Cerebellar nuclear complex (tissue), 1 donor: Measurements from ENCODE around the gene ROBO2.

Source experiments
- DNase-seq, 2 experiments: peaks; one replicate each; lab custom pipeline; 2025; lab: John Stamatoyannopoulos, UW

Gene ROBO2

GRCh38 chr3:77122652-77123051, 82.8 kb downstream of the ROBO2 start:
- no peak for DNase-seq

DNA sequence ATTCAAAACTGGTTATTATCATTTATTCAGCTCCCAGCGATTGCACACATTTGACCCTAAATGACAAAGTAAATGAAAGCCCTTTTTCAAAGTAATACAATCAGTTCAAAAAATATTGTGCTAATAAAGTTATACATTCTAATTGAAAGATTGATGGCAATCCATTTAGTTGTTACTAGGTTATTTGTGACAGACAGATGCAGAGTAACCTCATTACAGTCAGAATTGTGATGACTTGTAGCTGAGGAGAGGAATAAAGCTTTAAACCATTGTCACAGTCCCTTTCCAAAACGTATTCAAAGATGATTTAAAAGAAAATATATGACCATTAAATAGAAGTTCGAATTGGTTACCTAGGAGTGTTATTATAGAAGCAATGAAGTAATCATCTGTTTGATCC, 86.1 kb downstream of the ROBO2 start:
- no peak for DNase-seq

GRCh38 chr3:77134769-77135168, 94.9 kb downstream of the ROBO2 start:
- no peak for DNase-seq

DNA sequence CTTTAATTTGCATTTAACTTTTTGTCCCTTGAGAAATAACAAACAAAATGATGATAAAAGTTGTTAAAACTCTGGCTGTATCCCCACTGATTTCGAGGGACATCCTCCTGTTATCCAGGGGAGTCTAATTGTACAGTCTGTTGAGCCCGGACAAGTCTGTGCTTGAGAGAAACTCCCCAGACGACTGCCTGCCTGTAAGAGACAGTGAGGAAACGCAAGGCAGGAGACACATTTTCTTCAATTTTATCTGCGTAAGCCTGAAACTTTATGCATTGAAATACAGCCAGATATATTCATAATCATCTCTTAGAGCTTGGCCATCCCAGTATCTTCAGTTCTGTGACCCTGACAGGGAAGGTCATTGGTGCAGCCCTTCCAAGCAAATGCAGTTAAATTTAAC, 97.7 kb downstream of the ROBO2 start:
- no peak for DNase-seq

- DNase-seq, result no peak
These were observed 99.7 kb downstream of the ROBO2 start for GRCh38 chr3:77139624-77140023.

- DNase-seq, result no peak
These were observed 101.5 kb downstream of the ROBO2 start for GRCh38 chr3:77141423-77141822.

DNA sequence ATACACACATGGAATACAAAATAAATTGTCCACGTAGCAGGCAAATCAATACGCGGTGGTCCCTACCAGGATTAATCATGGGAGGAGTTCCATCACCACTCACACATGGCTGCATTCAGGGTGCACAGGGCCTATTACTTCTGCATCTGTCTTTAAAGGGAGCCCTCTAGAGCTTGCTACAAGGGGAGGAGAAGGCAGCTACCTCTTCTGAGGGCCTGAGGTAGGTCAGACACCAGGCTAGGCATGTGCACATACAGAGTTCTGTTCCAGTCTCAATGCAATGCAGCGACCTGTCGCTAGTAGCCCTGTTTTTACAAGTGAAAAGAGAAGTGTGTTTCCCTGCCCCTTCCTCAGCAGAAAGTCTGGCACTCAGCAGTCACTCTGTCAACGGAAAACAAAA, 102.7 kb downstream of the ROBO2 start:
- DNase-seq, result no peak

DNA sequence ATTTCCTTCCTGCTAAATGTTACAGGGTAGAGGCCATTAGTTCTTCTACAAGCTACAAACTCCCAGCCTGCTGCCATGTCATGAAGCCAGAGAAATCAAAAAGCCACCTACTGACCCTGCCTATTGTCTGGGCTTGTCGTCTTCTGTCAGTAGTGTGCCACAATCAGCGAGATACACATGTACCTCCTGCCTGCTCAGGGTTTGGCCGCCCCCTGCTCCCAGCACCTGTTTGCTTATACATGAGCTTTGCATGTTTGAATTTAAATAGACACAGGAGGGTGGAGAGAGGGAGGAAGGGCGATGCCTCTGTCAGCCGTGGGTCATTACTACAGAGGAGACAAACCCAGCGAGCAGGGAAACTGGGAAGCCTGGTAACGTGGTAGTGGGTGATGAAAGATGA, 106.1 kb downstream of the ROBO2 start:
- no peak for DNase-seq

GRCh38 chr3:77147836-77148578, 108.1 kb downstream of the ROBO2 start:
- no peak for DNase-seq

- DNase-seq, result no peak
These were observed 109.5 kb downstream of the ROBO2 start for GRCh38 chr3:77149382-77149781.

GRCh38 chr3:77150028-77150427, 110.1 kb downstream of the ROBO2 start:
- no peak for DNase-seq

DNA sequence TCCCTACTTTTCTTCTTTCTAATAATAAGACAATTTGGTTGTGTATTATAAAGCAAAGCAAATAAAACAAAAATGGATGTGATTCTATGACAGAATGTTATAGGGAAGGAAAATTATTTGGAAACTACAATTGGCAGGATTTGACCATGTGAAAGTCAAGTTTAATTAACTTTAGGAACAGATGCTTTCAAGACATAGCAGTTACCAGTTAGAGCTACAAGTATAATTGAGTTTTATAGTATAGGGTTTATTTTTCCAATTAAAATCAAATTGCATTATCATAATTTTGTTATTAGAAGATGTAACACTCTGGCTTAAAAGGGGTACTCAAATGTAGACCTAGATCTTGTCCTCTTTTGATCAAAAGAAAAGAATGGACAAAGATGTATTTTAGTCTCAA, 110.9 kb downstream of the ROBO2 start:
- DNase-seq, result no peak

GRCh38 chr3:77158730-77159581, 119.1 kb downstream of the ROBO2 start:
- no peak for DNase-seq

DNA sequence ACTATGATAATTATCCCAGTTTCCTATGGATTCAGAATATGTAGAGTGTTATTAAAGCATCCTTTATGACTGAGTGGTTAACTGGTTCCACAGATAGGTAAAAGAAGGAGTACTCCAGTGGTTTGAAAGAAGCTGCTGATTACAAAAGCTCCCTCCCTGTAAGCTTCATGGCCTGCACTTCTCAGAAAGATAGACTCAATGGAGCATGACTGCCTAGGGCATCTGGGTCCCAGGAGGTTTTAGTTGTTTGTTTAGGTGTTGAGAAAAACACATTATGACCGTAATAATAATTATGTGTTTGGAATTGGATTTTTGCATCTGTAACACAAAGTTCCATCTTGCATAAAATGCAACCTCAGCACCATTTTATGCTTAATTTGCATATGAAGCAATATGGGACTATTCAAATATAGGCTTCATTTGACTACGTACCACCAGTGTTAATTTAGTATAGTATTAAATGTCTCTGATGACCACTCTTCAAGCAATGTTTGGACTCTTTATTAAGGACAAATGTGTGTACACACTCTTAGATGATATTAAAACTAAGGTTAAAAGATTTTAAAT, 121.1 kb downstream of the ROBO2 start:
- DNase-seq, result no peak

DNA sequence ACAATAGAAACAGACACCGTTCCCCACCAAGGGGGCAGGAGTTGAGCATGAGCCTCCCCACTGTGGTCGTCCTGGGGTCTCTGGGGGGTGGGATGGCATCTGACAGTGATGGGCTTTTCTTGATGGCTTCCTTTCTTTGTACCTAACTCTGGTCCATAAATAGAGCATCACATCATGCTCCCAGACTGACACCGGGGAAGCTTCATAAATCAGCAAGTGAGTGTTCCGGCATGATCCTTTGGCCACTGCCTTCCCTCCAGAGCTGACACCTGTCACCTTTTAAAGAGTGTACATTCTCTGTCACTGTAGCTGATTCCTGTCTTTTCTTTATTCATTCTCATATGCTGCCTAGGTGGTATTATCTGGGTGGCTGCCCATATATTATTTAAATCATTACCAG, 129.9 kb downstream of the ROBO2 start:
- no peak for DNase-seq

DNA sequence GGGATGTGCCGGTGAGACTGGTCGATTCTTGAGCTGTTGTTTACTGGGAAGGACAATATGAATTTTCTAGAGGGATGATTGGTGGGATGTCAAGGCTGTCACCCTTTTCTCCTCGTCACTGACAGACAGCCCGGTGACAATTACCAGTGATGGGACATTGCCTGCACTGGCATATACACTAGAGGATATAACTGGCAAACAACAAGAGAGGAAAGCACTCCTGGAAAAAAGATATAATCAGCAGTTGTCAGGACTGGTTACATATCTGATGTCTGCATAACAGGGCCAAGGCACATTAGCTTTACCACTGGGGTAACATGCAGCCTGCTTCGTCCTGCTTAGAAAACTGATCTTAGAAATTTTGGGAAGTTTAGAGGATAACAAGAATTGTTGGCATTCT, 131.1 kb downstream of the ROBO2 start:
- no peak for DNase-seq

DNA sequence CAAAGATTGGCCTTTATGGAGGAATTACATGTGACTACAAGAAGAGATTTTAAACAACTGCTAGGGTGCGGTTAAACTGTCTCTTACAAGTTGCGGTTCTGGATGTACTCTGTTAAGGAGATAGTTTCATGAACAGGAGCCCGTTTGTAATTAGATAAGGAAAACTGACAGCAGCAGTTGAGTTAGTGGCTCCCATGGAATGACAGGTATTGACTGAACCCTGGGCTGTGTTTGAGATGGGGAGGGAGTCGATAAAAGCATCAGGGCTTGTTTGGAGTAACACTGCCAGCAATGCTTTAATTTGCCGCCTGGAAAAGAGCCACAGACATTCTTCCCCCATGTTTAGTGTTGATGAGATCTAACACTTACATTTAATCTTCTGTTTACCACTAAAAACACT, 139.9 kb downstream of the ROBO2 start:
- DNase-seq, result no peak

GRCh38 chr3:77182341-77182740, 142.4 kb downstream of the ROBO2 start:
- no peak for DNase-seq

- no peak for DNase-seq
These were observed 146.4 kb downstream of the ROBO2 start for GRCh38 chr3:77186319-77186718.

GRCh38 chr3:77186728-77187127, 146.8 kb downstream of the ROBO2 start:
- DNase-seq, result no peak

GRCh38 chr3:77188210-77188609, 148.3 kb downstream of the ROBO2 start:
- DNase-seq, result no peak

- no peak for DNase-seq
These were observed 149.4 kb downstream of the ROBO2 start for GRCh38 chr3:77189258-77189657.

DNA sequence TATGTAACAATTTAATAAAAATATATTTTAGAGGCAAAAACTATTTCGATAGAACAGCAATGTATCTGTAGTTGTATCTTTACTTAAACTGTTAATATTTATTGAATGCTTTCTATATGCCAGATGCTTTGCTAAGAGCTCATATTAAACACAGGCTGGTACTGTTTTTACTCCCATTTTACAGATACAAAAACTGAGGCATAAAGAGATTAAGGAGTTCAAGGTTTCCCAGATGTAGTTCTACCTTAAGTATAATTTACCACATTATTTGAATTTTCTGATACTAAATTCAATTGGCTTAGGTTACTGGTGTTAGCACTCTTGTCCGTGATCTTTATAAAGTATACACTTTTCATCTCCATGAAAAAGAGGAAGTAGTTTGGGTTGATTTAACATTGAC, 149.8 kb downstream of the ROBO2 start:
- no peak for DNase-seq
